Activated CD8-positive, alpha-beta T cell treated with anti-CD3 and anti-CD28 coated beads, Interleukin-2, amount 10 ng/mL, durations not matched to agents 7 days and 5 days (primary cell): Measurements from ENCODE around the gene IQSEC2. TPM values are rescaled to one million over a fixed set of nuclear protein-coding genes. Genes with fewer than 3 reads are reported as not detected.

ENCODE experiments used
- ATAC-seq: fragments of 150-1000 bp; cut with Tn5 transposase; one replicate; pipeline ENCODE4 v1.10.0; 2021; ENCODE audit warnings: moderate library complexity
- CTCF ChIA-PET: fragments of 350-600 bp; sonication (Branson Sonifier 250); formaldehyde crosslinking; loops from one replicate; lab custom pipeline; 2021; ENCODE audit warnings: antibody characterized with exemption; lab: Charles Lee
- POLR2A ChIA-PET: fragments of 350-600 bp; sonication (Branson Sonifier 250); formaldehyde crosslinking; loops from one replicate; lab custom pipeline; 2021; ENCODE audit warnings: antibody characterized with exemption; lab: Charles Lee
- DNase-seq: peaks from one replicate; pipeline ENCODE4 v3.0.0-alpha.2; 2020
- H3K27ac Mint-ChIP-seq: one replicate; pipeline ENCODE4 v1.8.0; 2021; ENCODE audit warnings: mild to moderate bottlenecking, mixed read lengths
- H3K27me3 Mint-ChIP-seq: one replicate; pipeline ENCODE4 v1.8.0; 2021; ENCODE audit warnings: low read depth, mixed read lengths
- H3K36me3 Mint-ChIP-seq: one replicate; pipeline ENCODE4 v1.8.0; 2021; ENCODE audit warnings: low read depth, mixed read lengths
- H3K4me1 Mint-ChIP-seq: one replicate; pipeline ENCODE4 v1.8.0; 2021; ENCODE audit warnings: low read depth, mixed read lengths
- H3K4me3 Mint-ChIP-seq: one replicate; pipeline ENCODE4 v1.8.0; 2021; ENCODE audit warnings: mild to moderate bottlenecking, mixed read lengths
- H3K9me3 Mint-ChIP-seq: one replicate; pipeline ENCODE4 v1.8.0; 2022; ENCODE audit warnings: mixed read lengths; ENCODE audit not compliant: insufficient read depth
- total RNA-seq, 2 experiments: library from RNA; stranded (reverse); gene quantifications; one replicate each; pipeline ENCODE4 v1.2.3, GENCODE V29; 2021

The IQSEC2 gene
- not detected for total RNA-seq

DNA sequence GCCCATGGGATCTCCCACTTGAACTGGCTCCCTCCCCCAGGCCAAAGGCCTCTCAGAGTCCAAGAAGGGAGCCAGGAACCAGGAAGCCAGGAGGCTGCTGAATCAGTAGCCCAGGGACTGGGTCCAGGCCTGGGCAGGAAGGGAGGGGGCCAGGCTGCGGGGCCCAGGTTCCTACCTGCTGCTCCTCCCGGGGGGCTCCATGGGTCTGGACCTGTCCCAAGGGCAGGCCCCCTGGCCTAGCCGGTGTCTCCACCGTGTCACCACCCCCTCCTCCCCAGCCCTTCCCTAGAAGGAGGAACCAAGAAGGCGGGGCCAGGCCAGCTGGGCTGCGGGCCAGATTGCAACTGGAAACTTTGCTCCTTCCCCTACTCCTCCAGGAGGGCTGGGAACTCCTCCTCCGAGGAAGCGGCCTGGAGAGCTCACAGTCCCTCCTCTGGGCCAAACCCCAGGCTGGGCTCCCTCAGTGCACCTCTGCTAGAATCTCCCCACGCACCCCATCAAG, at the start of gene IQSEC2:
IQSEC2 (minus strand) TSS at position 264 of the 502 bp plus-strand sequence.
- Mint-ChIP-seq H3K9me3 (no peaks in the 10 kb centered on the region), H3K4me1 (peaks cover 22% of the 10 kb centered on the region), H3K4me3 (no peak within 1 kb of the TSS), H3K27me3 (no peaks in the 10 kb centered on the region), H3K27ac (no peak within 1 kb of the TSS), H3K36me3 (no peaks in the 10 kb centered on the region)
- ChIA-PET CTCF (interaction anchor here (1.5 kb wide), 1 partner anchor 201 kb away, joined by 3 read pairs; no protein-coding TSS in a partner anchor), POLR2A (no interaction called here)
- no peak for DNase-seq
- no peak for ATAC-seq

DNA sequence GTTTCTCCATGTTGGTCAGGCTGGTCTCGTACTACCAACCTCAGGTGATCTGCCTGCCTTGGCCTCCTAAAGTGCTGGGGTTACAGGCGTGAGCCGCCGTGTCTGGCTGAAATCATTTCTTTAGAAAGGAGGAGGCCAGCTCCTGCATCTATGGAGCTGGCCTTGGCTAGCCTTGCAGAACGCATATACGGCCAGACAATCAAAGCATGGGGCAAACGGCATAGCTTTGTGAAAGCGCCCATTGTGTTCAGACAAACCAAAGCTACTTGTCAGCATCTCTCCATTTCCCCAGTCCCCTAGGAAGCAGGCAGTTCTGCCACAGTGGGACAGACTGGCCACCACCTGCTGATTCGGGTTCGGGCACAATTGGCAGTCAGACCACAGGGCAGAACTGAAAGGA, 48.9 kb upstream of the IQSEC2 start:
- Mint-ChIP-seq H3K36me3 (no peaks in the 10 kb centered on the region), H3K9me3 (no peaks in the 10 kb centered on the region), H3K4me1 (no peaks in the 10 kb centered on the region), H3K27ac (no peak overlapping the region), H3K27me3 (peaks cover 41% of the 10 kb centered on the region), H3K4me3 (no peak overlapping the region)
- DNase-seq (no peak), ATAC-seq (no peak)
- ChIA-PET CTCF (interaction anchor here (1.9 kb wide), 1 partner anchor 17 kb away, joined by 9 read pairs; no protein-coding TSS in a partner anchor), POLR2A (no interaction called here)

DNA sequence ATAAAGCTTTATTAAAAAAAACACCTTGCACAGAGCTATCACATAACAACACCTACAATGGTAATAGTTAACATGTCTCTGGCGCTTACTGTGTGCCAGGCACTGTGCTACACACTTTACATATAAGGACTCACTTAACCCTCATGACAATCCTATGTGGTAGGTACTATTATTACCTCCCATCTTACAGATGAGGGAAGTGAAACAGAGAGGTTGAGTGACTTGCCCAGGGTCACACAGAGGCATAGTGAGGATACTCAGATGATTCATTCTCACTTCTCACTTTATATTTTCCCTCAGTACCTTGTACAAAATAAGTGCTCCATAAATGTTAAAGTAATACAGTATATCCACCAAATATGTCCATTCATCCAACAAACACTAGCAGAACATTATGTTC, 43.4 kb upstream of the IQSEC2 start:
- H3K27me3 Mint-ChIP-seq, result peaks cover 59% of the 10 kb centered on the region
- no peaks in the 10 kb centered on the region for H3K36me3 Mint-ChIP-seq
- ChIA-PET CTCF (no interaction called here), POLR2A (no interaction called here)
- H3K4me3 Mint-ChIP-seq, result no peak overlapping the region
- no peak for ATAC-seq
- peaks cover 9% of the 10 kb centered on the region for H3K4me1 Mint-ChIP-seq
- H3K9me3 Mint-ChIP-seq, result no peaks in the 10 kb centered on the region
- DNase-seq, result no peak
- no peak overlapping the region for H3K27ac Mint-ChIP-seq

- ATAC-seq (no peak), DNase-seq (no peak)
- no peak overlapping the region for H3K4me3 Mint-ChIP-seq
- no peaks in the 10 kb centered on the region for H3K9me3 Mint-ChIP-seq
- H3K27ac Mint-ChIP-seq, result no peak overlapping the region
- ChIA-PET CTCF (no interaction called here), POLR2A (no interaction called here)
- H3K4me1 Mint-ChIP-seq, result peaks cover 13% of the 10 kb centered on the region
- H3K36me3 Mint-ChIP-seq, result no peaks in the 10 kb centered on the region
- peaks cover 62% of the 10 kb centered on the region for H3K27me3 Mint-ChIP-seq
Measured at GRCh38 chrX:53324085-53324484, 42.7 kb upstream of the IQSEC2 start.

GRCh38 chrX:53323196-53323595, 41.8 kb upstream of the IQSEC2 start:
- POLR2A ChIA-PET, result no interaction called here
- CTCF ChIA-PET, result no interaction called here
- peaks cover 13% of the 10 kb centered on the region for H3K4me1 Mint-ChIP-seq
- H3K27me3 Mint-ChIP-seq, result peaks cover 65% of the 10 kb centered on the region
- H3K36me3 Mint-ChIP-seq, result no peaks in the 10 kb centered on the region
- DNase-seq (no peak), ATAC-seq (no peak)
- no peak overlapping the region for H3K27ac Mint-ChIP-seq
- no peak overlapping the region for H3K4me3 Mint-ChIP-seq
- H3K9me3 Mint-ChIP-seq, result no peaks in the 10 kb centered on the region

DNA sequence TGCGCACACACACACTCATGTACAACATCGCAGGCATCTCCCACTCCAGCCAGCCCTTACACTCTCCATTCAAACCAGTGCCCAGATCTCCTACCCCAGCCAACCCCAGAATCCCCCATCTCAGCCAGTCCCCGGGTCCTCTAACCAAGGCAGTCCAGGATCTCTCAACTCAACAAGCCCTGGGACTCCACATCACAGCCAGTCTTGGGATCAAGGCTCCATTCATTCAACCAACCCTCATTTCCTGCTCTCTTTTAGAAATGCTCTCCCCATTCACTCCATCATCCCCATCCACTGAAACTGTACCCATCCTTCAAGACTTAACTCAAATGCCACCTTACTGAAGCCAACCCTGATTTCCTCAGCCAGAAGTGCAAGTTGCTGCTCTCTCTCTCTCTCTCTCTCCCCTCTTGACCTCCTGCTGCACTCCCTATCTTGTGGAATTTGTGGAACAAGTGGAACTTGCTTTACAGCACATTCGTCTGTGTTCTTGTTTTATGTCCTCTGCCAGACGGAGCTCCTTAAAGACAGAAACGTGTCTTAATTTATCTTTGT, 40.6 kb upstream of the IQSEC2 start:
- no peak for ATAC-seq
- H3K9me3 Mint-ChIP-seq, result no peaks in the 10 kb centered on the region
- peaks cover 60% of the 10 kb centered on the region for H3K27me3 Mint-ChIP-seq
- no peak overlapping the region for H3K27ac Mint-ChIP-seq
- no peak for DNase-seq
- no peaks in the 10 kb centered on the region for H3K36me3 Mint-ChIP-seq
- ChIA-PET CTCF (no interaction called here), POLR2A (no interaction called here)
- H3K4me3 Mint-ChIP-seq, result peak overlapping the region; percentile 23
- peaks cover 13% of the 10 kb centered on the region for H3K4me1 Mint-ChIP-seq

GRCh38 chrX:53321230-53321942, 40.0 kb upstream of the IQSEC2 start:
- Mint-ChIP-seq H3K4me1 (peaks cover 13% of the 10 kb centered on the region), H3K4me3 (peak overlapping the region; percentile 23), H3K36me3 (no peaks in the 10 kb centered on the region), H3K9me3 (no peaks in the 10 kb centered on the region), H3K27ac (no peak overlapping the region), H3K27me3 (peaks cover 59% of the 10 kb centered on the region)
- DNase-seq (peak; percentile 21), ATAC-seq (peak; percentile 47)
- ChIA-PET CTCF (interaction anchor here (4.9 kb wide), 1 partner anchor 160 kb away, joined by 48 read pairs; no protein-coding TSS in a partner anchor), POLR2A (no interaction called here)

DNA sequence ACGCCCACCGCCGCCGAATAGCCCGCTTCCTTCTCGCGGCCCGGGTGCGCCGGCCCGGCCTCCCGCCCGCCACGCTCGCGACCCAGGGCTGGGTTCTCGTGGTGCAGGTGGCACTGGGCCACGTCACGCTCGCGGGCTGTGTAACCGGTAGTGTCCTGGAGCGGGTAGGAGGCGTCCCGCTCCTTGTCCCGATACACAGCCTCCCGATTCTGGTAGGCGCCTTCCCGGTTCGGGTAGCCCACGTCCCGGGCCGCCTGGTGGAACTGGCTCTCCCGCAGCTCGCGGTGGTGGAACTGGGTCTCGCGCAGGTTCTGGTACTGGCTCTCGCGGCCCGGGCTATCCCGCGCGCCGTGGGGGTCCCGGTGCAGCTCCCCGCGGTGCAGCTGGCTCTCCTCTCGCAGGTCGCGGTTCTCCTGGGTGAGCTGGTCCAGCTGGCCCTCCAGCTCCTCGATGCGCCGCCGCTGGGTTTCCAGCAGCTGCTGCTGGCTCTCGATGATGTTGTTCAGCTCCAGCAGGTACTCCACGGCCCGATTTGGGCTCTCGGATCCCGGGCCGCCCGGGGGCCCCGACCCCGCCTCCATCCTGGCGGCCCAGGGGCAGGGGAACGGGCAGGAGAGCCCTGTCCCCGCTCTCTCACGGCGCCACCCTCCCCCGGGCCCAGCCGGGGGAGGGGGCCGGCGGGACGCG, 39.3 kb upstream of the IQSEC2 start:
- no peak overlapping the region for H3K27ac Mint-ChIP-seq
- ChIA-PET CTCF (interaction anchor here (4.6 to 4.9 kb wide), 2 partner anchors 126 to 161 kb away, joined by 48 to 58 read pairs; no protein-coding TSS in a partner anchor), POLR2A (no interaction called here)
- H3K9me3 Mint-ChIP-seq, result no peaks in the 10 kb centered on the region
- no peak for DNase-seq
- peaks cover 52% of the 10 kb centered on the region for H3K27me3 Mint-ChIP-seq
- no peaks in the 10 kb centered on the region for H3K36me3 Mint-ChIP-seq
- H3K4me1 Mint-ChIP-seq, result peaks cover 13% of the 10 kb centered on the region
- no peak overlapping the region for H3K4me3 Mint-ChIP-seq
- peak; percentile 32 for ATAC-seq

DNA sequence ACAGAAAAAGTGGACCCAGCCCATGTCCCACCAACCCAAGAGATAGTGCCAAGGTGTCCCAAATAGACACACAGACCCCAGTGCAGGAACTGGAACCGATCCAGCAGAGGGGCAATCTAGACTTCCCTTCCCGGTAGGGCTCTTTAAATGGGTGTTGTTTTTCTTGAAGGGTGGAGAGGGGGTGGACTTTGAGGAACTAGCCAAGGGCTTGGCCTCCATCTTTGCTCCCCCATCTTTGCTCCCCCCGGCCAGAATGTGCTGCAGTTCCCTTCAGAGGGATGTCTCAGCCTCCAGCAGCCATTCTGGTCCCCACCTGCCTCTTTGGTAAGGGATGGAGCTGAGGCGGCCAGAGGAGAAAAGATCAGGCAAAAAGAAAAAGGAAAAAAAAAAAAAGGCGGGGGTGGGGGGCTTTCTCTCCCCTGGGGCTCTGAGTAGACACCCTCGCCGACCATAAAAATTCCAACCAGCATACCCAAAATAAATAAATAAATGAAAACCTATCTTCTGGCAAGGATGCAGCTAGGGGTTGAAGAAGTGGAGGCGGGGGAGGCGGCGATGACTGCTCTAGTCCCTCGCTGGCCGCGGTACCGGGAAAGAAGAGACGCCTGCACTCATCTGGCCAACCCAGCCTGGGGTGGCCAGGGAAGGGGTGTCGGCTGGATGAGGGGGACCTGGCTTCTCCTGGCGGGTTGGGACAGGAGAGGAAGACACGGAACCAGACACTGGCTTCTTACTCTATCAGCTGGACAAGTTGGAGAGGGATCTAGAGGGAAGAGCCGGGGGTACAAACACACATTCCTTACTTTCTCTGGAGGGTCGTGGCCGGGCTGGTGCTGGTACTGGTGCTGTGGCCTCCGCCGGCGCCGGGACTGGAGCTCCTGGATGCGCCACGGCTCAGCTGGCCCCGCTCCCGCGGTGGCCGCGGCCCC, 38.5 kb upstream of the IQSEC2 start:
- no peak for ATAC-seq
- no peak overlapping the region for H3K27ac Mint-ChIP-seq
- H3K4me1 Mint-ChIP-seq, result peaks cover 13% of the 10 kb centered on the region
- H3K4me3 Mint-ChIP-seq, result peak overlapping the region; percentile 43
- DNase-seq, result no peak
- H3K9me3 Mint-ChIP-seq, result no peaks in the 10 kb centered on the region
- no peaks in the 10 kb centered on the region for H3K36me3 Mint-ChIP-seq
- peaks cover 48% of the 10 kb centered on the region for H3K27me3 Mint-ChIP-seq
- CTCF ChIA-PET, result interaction anchor here (0.9 to 4.9 kb wide), 5 partner anchors 59 to 162 kb away, joined by 3 to 58 read pairs (median 14); no protein-coding TSS in a partner anchor
- POLR2A ChIA-PET, result no interaction called here

GRCh38 chrX:53318766-53319353, 37.5 kb upstream of the IQSEC2 start:
- ChIA-PET POLR2A (no interaction called here), CTCF (interaction anchor here (0.6 to 4.9 kb wide), 10 partner anchors 8 to 193 kb away, joined by 3 to 58 read pairs (median 6); partner anchors contain the start of gene SMC1A)
- ATAC-seq (no peak), DNase-seq (no peak)
- H3K27me3 Mint-ChIP-seq, result peaks cover 42% of the 10 kb centered on the region
- peaks cover 13% of the 10 kb centered on the region for H3K4me1 Mint-ChIP-seq
- H3K27ac Mint-ChIP-seq, result no peak overlapping the region
- H3K36me3 Mint-ChIP-seq, result no peaks in the 10 kb centered on the region
- no peaks in the 10 kb centered on the region for H3K9me3 Mint-ChIP-seq
- no peak overlapping the region for H3K4me3 Mint-ChIP-seq
